ENCODE measurements around the gene CLEC11A.

CLEC11A gene

DNA sequence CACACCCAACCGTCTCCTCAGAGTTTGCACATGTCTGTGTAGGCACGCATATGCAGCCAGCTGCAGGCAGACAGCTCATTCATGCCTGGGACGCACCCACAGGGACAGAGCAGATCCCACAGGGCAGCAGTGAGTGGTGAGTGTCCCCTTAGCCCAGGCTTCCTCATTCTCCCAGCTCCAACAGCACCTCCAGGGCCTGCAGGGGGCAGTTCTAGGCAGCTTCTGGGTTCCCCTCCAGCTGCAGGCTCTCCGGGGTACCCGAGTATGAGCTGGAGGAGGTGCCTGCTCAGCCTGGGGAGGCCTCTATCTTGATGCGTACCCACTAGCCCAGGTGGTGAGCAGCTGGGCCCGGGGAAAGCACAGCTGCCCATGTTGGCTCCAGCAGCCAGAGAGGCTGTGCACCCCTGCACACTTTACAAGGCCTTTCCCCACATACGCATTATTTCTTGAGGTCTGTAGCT is 2.2 kb upstream of the CLEC11A start (continued):
- TF ChIP-seq GLIS2 (tag by site-specific recombination; IDR thresholded peaks at IDR 0.05): no peak
- TF ChIP-seq ZNF202 (tag by site-specific recombination; IDR thresholded peaks at IDR 0.05; ENCODE audit: borderline replicate concordance): no peak
- no peak for TF ChIP-seq ZNF155 (tag by site-specific recombination; IDR thresholded peaks at IDR 0.05)
- peak; percentile 26; the same call in 1 of the 2 replicates for TF ChIP-seq ZIC2 (tag by site-specific recombination; IDR thresholded peaks at IDR 0.05)
- peak; percentile 76 for TF ChIP-seq GLIS1 (tag by site-specific recombination; IDR thresholded peaks at IDR 0.05)
- TF ChIP-seq, protein P1, sequence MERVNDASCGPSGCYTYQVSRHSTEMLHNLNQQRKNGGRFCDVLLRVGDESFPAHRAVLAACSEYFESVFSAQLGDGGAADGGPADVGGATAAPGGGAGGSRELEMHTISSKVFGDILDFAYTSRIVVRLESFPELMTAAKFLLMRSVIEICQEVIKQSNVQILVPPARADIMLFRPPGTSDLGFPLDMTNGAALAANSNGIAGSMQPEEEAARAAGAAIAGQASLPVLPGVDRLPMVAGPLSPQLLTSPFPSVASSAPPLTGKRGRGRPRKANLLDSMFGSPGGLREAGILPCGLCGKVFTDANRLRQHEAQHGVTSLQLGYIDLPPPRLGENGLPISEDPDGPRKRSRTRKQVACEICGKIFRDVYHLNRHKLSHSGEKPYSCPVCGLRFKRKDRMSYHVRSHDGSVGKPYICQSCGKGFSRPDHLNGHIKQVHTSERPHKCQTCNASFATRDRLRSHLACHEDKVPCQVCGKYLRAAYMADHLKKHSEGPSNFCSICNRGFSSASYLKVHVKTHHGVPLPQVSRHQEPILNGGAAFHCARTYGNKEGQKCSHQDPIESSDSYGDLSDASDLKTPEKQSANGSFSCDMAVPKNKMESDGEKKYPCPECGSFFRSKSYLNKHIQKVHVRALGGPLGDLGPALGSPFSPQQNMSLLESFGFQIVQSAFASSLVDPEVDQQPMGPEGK (tag by site-specific recombination; IDR thresholded peaks at IDR 0.05): peak; percentile 12; the same call in 1 of the 2 replicates
- TF ChIP-seq GFI1B (tag by site-specific recombination; IDR thresholded peaks at IDR 0.05): no peak
- TF ChIP-seq, protein P2, sequence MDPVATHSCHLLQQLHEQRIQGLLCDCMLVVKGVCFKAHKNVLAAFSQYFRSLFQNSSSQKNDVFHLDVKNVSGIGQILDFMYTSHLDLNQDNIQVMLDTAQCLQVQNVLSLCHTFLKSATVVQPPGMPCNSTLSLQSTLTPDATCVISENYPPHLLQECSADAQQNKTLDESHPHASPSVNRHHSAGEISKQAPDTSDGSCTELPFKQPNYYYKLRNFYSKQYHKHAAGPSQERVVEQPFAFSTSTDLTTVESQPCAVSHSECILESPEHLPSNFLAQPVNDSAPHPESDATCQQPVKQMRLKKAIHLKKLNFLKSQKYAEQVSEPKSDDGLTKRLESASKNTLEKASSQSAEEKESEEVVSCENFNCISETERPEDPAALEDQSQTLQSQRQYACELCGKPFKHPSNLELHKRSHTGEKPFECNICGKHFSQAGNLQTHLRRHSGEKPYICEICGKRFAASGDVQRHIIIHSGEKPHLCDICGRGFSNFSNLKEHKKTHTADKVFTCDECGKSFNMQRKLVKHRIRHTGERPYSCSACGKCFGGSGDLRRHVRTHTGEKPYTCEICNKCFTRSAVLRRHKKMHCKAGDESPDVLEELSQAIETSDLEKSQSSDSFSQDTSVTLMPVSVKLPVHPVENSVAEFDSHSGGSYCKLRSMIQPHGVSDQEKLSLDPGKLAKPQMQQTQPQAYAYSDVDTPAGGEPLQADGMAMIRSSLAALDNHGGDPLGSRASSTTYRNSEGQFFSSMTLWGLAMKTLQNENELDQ (tag by site-specific recombination; IDR thresholded peaks at IDR 0.05; ENCODE audit: low read depth): no peak

DNA sequence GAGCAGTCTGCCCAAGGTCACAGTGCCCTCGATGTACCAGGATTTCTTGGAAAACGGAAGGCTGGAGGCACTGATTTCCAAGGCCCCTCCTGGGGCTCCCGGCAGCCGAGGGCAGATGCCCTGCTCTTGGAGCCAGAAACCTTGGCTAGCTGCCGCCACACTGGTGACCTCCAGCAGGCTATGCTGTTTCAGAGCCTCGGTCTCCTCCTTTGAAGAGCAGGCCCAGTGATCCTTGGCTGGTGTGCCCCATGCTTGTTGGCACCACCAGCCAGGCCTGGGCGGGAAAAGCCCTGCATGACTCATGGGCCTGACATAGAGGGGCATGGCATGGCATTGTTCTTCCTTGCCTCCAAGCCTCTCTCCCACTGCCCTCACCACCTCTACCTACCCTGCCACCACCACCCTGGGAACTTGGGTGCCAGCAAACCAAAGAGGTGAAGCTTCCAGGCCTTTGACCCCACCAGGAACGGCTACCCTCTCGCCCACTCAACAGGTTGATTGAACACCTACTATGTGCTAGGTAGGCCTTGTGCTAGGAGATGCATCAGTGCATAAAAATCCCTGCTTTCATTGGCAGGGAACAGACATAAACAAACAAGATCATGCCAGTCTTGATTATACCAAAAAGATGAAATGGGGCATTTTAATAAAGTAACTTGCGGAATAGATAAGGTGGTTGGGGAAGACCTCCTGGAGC is 1.6 kb upstream of the CLEC11A start:
- ChIA-PET POLR2A (no interaction called here), CTCF (interaction anchor here (0.6 to 5.9 kb wide), 6 partner anchors 12 to 201 kb away, joined by 3 to 75 read pairs (median 5); no protein-coding TSS in a partner anchor)
- Histone ChIP-seq H3K36me3 (ENCODE audit: control insufficient read depth in 2 of 2, insufficient read depth in 1 of 2, low read length in 2 of 2) (no peaks in the 10 kb centered on the region; a peak in 1 of 3 replicates), H3K4me3 (ENCODE audit: low read depth, low read length) (no peak overlapping the region), H3K4me1 (ENCODE audit: control insufficient read depth, insufficient read depth, low read length) (peaks cover 7% of the 10 kb centered on the region; the same call in 1 of the 2 replicates), H3K27ac (ENCODE audit: extremely low read depth, low read depth, low read length) (no peak overlapping the region), H3K9me3 (ENCODE audit: control insufficient read depth, insufficient read depth, low read depth, low read length) (no peaks in the 10 kb centered on the region)
- TF ChIP-seq ZNF155 (tag by site-specific recombination; IDR thresholded peaks at IDR 0.05): no peak
- no peak for TF ChIP-seq ZNF37A (tag by site-specific recombination; IDR thresholded peaks at IDR 0.05)
- no peak for TF ChIP-seq ZNF76 (tag by site-specific recombination; IDR thresholded peaks at IDR 0.05; ENCODE audit: borderline replicate concordance, low read depth)
- no peak for TF ChIP-seq SP7 (tag by site-specific recombination; IDR thresholded peaks at IDR 0.05)
- 0 out of 2 replicates have a peak, but pooled peaks have one; percentile 60 for TF ChIP-seq SCRT1 (tag by site-specific recombination; IDR thresholded peaks at IDR 0.05; ENCODE audit: borderline replicate concordance)
- TF ChIP-seq HOXC10 (CRISPR knock-in tag; IDR thresholded peaks at IDR 0.05): no peak
- no peak for TF ChIP-seq ZNF610 (tag by site-specific recombination; IDR thresholded peaks at IDR 0.05; ENCODE audit: borderline replicate concordance)
- TF ChIP-seq ZNF660 (tag by site-specific recombination; IDR thresholded peaks at IDR 0.05): no peak
- no peak for TF ChIP-seq ZNF830 (tag by site-specific recombination; IDR thresholded peaks at IDR 0.05; ENCODE audit: low read depth)
- no peak for TF ChIP-seq ZNF670 (tag by site-specific recombination; IDR thresholded peaks at IDR 0.05; ENCODE audit: low read depth)
- no peak for TF ChIP-seq ZNF366 (tag by site-specific recombination; conservative IDR thresholded peaks at IDR 0.05)
- no peak for TF ChIP-seq ZEB2 (tag by site-specific recombination; IDR thresholded peaks at IDR 0.05)
- TF ChIP-seq ZNF211 (tag by site-specific recombination; IDR thresholded peaks at IDR 0.05; ENCODE audit: low read depth): no peak
- TF ChIP-seq ZNF530 (tag by site-specific recombination; IDR thresholded peaks at IDR 0.05; ENCODE audit: low read depth): no peak
- TF ChIP-seq ZNF23 (tag by site-specific recombination; IDR thresholded peaks at IDR 0.05; ENCODE audit: borderline replicate concordance): no peak
- TF ChIP-seq SCRT2 (tag by site-specific recombination; IDR thresholded peaks at IDR 0.05): peak; percentile 91
- no peak for TF ChIP-seq ZNF112 (tag by site-specific recombination; IDR thresholded peaks at IDR 0.05)
- no peak for TF ChIP-seq ZBTB20 (tag by site-specific recombination; IDR thresholded peaks at IDR 0.05)
- TF ChIP-seq ZNF10 (tag by site-specific recombination; IDR thresholded peaks at IDR 0.05): no peak
- TF ChIP-seq, protein P3, sequence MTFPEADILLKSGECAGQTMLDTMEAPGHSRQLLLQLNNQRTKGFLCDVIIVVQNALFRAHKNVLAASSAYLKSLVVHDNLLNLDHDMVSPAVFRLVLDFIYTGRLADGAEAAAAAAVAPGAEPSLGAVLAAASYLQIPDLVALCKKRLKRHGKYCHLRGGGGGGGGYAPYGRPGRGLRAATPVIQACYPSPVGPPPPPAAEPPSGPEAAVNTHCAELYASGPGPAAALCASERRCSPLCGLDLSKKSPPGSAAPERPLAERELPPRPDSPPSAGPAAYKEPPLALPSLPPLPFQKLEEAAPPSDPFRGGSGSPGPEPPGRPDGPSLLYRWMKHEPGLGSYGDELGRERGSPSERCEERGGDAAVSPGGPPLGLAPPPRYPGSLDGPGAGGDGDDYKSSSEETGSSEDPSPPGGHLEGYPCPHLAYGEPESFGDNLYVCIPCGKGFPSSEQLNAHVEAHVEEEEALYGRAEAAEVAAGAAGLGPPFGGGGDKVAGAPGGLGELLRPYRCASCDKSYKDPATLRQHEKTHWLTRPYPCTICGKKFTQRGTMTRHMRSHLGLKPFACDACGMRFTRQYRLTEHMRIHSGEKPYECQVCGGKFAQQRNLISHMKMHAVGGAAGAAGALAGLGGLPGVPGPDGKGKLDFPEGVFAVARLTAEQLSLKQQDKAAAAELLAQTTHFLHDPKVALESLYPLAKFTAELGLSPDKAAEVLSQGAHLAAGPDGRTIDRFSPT (tag by site-specific recombination; IDR thresholded peaks at IDR 0.05): 0 out of 2 replicates have a peak, but pooled peaks have one; percentile 47
- no peak for TF ChIP-seq ZNF248 (tag by site-specific recombination; IDR thresholded peaks at IDR 0.05)
